ENCODE results near the gene LYPLAL1. TPM values are rescaled to one million over a fixed set of nuclear protein-coding genes. Genes with fewer than 3 reads are reported as not detected.
A peak's percentile ranks its signal among the peaks of the same experiment; 100 is the strongest.

LYPLAL1 gene
- total and polyA plus RNA-seq, 8 donors = 14.8 to 37.9 (median 22.2) TPM

DNA sequence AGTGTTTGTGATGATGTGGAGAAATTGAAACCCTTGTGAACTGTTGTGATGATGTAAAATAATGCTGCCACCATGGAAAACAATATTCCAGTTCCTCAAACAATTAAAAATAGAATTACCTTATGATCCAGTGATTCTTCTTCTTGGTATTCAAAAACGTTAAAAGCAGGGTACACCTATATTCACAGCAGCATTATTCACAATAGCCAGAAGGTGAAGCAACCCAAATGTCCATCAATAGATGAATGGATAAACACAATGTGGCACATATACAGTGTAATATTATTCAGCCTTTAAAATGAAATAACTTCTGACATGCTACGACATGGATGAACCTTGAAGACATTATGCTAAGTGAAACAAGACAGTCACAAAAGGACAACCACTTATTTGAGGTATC is 59.2 kb downstream of the LYPLAL1 start:
- no peak for TF ChIP-seq CTCF (IDR thresholded peaks at IDR 0.05)
- H3K4me3 ChIP-seq = no peak overlapping the region
- no peaks in the 10 kb centered on the region for H3K27me3 ChIP-seq
- peaks cover 0 to 4% (median 0%) of the 10 kb centered on the region in 3 donors for H3K4me1 ChIP-seq
- no peaks in the 10 kb centered on the region for H3K36me3 ChIP-seq
- intact Hi-C loops (cut with DNase I) = no loop called here
- DNase-seq = no peak
- no peak for FAIRE-seq
- no peaks in the 10 kb centered on the region for H3K9me3 ChIP-seq
- WGBS, 2 donors = 76 to 91% methylated on average over 2 of the region's 2 CpGs
- ATAC-seq = no peak
- no peak overlapping the region for H3K27ac ChIP-seq

DNA sequence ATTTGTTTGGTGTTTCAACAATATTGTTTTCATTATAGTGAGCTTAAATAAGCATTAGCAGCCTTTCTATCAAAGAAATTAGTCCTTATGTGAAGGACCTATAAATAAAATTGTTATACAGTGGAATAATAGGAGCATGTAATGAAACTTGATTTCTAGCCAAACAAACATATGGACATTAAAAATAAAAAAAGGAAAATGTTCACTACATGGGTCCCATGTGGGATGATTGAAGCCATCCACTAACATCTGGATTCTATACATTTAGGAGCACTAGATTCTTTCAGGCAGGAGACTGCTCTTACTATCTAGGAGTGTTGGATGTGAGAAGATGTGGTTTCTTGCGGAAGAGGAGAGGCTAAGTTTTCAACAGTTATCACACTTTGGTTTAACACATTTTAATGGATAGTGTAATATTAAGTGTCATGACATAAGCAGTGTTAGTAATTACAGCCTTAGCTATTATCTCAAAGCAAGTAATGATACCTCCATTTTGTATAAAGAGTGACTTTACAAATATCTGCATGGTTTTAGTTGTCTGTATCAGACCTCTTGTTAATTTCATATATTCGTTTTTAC is 62.3 kb downstream of the LYPLAL1 start:
- no peak for FAIRE-seq
- H3K9me3 ChIP-seq = no peaks in the 10 kb centered on the region
- no peak for TF ChIP-seq CTCF (IDR thresholded peaks at IDR 0.05)
- H3K4me3 ChIP-seq = no peak overlapping the region
- peaks cover 0 to 4% (median 0%) of the 10 kb centered on the region in 3 donors for H3K4me1 ChIP-seq
- WGBS, 2 donors = 78 to 84% methylated on average over 2 of the region's 2 CpGs
- intact Hi-C loops (cut with DNase I) = no loop called here
- no peaks in the 10 kb centered on the region for H3K36me3 ChIP-seq
- no peaks in the 10 kb centered on the region for H3K27me3 ChIP-seq
- no peak for DNase-seq
- no peak overlapping the region for H3K27ac ChIP-seq
- ATAC-seq = no peak

DNA sequence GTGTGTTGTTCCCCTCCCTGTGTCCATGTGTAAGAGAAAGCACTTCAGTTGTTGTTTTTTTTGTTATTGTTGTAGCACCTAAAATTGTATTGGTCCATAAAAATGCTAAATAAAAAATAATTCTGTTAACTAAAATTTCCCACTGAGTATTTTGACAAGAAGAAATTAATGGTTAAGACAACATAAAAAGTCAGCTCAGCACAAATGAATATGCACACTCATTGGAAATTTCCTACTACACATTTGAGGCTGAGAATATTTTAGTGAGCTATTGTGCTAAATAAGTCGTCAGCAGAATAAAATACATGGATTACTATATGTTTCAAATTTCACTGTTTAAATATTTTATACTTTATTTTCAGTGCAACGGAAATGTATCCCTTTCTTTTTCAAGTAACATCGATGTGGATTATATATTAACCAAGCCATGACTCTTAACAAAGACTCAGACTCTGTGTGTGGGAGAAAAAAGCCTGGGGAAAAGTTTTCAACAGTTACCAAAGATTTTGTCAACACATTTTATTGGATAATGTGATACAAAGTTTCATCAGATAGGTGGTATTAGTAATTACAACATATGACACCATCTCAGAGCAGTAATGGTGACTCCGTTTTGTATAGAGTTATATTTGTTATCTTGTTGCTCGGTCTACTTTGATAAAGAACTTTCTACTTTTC is 63.4 kb downstream of the LYPLAL1 start:
- intact Hi-C loops (cut with DNase I) = no loop called here
- Histone ChIP-seq H3K4me3 (no peak overlapping the region), H3K36me3 (no peaks in the 10 kb centered on the region), H3K27ac (peak overlapping the region in 2 of 4 donors; percentile 22 to 53), H3K9me3 (no peaks in the 10 kb centered on the region), H3K4me1 (peaks cover 0 to 4% (median 0%) of the 10 kb centered on the region in 3 donors), H3K27me3 (no peaks in the 10 kb centered on the region)
- FAIRE-seq (no peak), ATAC-seq (peak; percentile 46 to 83 (median 74)), DNase-seq (no peak)
- no peak for TF ChIP-seq CTCF (IDR thresholded peaks at IDR 0.05)
- WGBS, 2 donors = 25 to 30% methylated on average over 5 of the region's 5 CpGs

DNA sequence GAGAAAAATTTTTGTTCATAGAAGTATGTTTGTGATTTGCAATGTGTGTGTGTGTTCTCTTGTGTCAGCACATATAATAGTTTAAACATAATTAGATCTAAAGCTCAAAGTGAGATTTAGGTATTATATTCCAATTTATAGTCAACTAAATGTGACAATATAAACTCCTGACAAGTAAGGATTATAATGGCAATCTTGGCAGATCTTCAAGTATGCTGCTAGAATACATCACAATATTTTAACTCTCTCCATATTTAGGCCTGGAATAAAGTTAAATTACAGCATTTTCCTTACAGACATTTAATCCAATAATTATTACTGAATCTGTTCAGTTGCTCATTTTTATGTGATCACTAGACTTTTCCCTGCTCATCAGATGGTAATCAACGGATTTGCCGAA is 65.8 kb downstream of the LYPLAL1 start:
- WGBS, 2 donors = 93 to 98% methylated on average over 2 of the region's 2 CpGs
- Histone ChIP-seq H3K36me3 (no peaks in the 10 kb centered on the region), H3K9me3 (no peaks in the 10 kb centered on the region), H3K4me1 (peaks cover 0 to 4% (median 0%) of the 10 kb centered on the region in 3 donors), H3K27ac (no peak overlapping the region), H3K27me3 (no peaks in the 10 kb centered on the region), H3K4me3 (no peak overlapping the region)
- intact Hi-C loops (cut with DNase I) = no loop called here
- no peak for TF ChIP-seq CTCF (IDR thresholded peaks at IDR 0.05)
- no peak for ATAC-seq
- DNase-seq = no peak
- FAIRE-seq = no peak

DNA sequence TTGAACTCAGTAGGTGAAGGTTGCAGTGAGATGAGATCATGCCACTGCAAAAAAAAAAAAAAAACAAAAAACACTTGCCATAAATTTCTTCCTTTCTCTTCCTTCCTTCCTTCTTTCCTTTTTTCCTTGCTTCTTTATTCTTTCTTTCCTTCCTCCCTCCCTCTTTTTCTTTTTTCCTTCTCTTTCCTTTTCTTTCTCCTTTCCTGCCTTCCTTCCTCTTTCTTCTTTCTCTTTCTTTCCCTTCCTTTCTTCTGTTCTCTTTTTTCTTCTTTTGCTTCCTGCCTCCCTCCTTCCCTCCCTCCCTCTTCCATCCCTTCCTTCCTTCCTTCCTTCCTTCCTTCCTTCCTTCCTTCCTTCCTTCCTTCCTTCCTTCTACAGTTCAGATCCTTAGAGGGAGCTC is 71.2 kb downstream of the LYPLAL1 start:
- DNase-seq (no peak), FAIRE-seq (no peak), ATAC-seq (no peak)
- Histone ChIP-seq H3K27me3 (no peaks in the 10 kb centered on the region), H3K27ac (no peak overlapping the region), H3K4me3 (no peak overlapping the region), H3K9me3 (no peaks in the 10 kb centered on the region), H3K36me3 (no peaks in the 10 kb centered on the region), H3K4me1 (no peaks in the 10 kb centered on the region)
- TF ChIP-seq CTCF (IDR thresholded peaks at IDR 0.05) = no peak
- intact Hi-C loops (cut with DNase I) = no loop called here

Measured in pancreas (tissue), 10 donors.